Measurements from ENCODE around the gene SEC61A1. TPM values are rescaled to one million over a fixed set of nuclear protein-coding genes. Genes with fewer than 3 reads are reported as not detected.
A peak's percentile ranks its signal among the peaks of the same experiment; 100 is the strongest.

SEC61A1 gene
- total RNA-seq, 6 experiments from 2014 or later, result 120 to 187 (median 151) TPM

DNA sequence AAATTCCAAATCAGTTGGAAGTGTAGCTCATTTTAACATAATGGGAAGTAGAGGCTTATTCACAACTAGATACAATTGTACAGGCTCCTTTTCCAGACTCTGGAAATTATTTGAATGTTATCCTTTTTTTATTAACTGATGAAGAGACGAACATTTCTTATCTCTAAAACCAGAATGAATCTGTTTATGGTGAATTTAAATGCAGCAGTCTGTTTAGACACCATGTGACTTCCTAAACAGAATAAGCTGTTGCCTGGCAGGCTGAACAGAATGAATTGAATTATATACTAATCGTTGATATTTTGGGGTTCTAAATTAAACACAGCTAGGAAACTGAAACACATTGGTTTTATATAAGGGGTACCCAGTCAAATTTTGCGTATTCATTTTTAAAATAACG, 4.0 kb downstream of the SEC61A1 start:
- peaks cover 17 to 65% (median 39%) of the 10 kb centered on the region in 4 donors for H3K36me3 ChIP-seq
- peaks cover 0 to 31% (median 11%) of the 10 kb centered on the region in 4 donors for H3K4me1 ChIP-seq
- H3K9me3 ChIP-seq, result no peaks in the 10 kb centered on the region
- no peaks in the 10 kb centered on the region for H3K27me3 ChIP-seq
- intact Hi-C loops (cut with DNase I), result no loop called here
- no peak overlapping the region for H3K4me3 ChIP-seq
- no peak overlapping the region for H3K27ac ChIP-seq
- WGBS (ENCODE audit: insufficient coverage, low coverage, low lambda C conversion rate, missing lambda C conversion rate), result 82% methylated on average over 4 of the region's 4 CpGs
- ATAC-seq (no peak), DNase-seq (no peak)
- TF ChIP-seq, protein P1, sequence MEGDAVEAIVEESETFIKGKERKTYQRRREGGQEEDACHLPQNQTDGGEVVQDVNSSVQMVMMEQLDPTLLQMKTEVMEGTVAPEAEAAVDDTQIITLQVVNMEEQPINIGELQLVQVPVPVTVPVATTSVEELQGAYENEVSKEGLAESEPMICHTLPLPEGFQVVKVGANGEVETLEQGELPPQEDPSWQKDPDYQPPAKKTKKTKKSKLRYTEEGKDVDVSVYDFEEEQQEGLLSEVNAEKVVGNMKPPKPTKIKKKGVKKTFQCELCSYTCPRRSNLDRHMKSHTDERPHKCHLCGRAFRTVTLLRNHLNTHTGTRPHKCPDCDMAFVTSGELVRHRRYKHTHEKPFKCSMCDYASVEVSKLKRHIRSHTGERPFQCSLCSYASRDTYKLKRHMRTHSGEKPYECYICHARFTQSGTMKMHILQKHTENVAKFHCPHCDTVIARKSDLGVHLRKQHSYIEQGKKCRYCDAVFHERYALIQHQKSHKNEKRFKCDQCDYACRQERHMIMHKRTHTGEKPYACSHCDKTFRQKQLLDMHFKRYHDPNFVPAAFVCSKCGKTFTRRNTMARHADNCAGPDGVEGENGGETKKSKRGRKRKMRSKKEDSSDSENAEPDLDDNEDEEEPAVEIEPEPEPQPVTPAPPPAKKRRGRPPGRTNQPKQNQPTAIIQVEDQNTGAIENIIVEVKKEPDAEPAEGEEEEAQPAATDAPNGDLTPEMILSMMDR (IDR thresholded peaks at IDR 0.05), result no peak
- TF ChIP-seq POLR2A (IDR thresholded peaks at IDR 0.05), result no peak

DNA sequence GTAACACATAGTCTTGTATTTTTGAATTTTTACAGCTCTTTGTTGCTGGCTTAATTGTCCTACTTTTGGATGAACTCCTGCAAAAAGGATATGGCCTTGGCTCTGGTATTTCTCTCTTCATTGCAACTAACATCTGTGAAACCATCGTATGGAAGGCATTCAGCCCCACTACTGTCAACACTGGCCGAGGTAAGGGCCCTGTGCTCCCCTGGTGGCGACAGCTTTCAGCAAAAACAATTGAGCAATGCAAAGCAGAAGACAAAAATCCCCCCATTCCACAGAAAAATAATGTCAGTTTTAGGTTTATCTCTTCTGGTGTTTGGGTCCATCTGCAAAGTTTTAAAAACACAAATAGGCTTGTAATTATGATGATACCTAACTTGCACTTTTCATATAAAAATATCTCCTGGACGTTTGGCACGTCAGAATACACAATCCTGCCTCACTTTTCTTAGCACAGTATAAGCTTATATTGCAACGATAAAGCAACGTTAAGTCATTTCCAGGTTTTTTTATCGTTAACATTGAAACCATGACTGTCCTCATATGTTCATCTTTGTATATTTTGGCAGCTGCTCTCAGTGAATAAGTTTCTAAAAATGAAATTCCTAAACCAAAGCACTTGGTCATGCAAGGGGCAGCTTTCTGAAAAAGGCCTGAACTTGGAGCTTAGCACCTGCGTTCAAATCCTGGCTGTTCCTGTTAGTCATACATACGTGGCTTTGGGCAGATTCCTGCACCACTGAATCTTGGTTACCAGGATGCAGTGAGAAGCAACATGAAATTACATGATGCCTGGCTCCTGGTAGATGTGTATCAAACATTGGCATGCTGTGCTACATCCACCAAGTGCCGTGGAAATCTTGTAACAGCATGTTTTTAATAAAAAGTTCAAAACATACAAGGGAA, 8.5 kb downstream of the SEC61A1 start:
- DNase-seq (no peak), ATAC-seq (no peak)
- Histone ChIP-seq H3K27ac (no peak overlapping the region), H3K4me1 (peaks cover 0 to 2% (median 0%) of the 10 kb centered on the region in 4 donors), H3K9me3 (no peaks in the 10 kb centered on the region), H3K27me3 (no peaks in the 10 kb centered on the region), H3K4me3 (no peak overlapping the region), H3K36me3 (peaks cover 29 to 97% (median 66%) of the 10 kb centered on the region in 4 donors)
- intact Hi-C loops (cut with DNase I), result no loop called here
- TF ChIP-seq, protein P1 (IDR thresholded peaks at IDR 0.05), result no peak
- no peak for TF ChIP-seq POLR2A (IDR thresholded peaks at IDR 0.05)
- 66% methylated on average over 9 of the region's 11 CpGs for WGBS (ENCODE audit: insufficient coverage, low coverage, low lambda C conversion rate, missing lambda C conversion rate)

DNA sequence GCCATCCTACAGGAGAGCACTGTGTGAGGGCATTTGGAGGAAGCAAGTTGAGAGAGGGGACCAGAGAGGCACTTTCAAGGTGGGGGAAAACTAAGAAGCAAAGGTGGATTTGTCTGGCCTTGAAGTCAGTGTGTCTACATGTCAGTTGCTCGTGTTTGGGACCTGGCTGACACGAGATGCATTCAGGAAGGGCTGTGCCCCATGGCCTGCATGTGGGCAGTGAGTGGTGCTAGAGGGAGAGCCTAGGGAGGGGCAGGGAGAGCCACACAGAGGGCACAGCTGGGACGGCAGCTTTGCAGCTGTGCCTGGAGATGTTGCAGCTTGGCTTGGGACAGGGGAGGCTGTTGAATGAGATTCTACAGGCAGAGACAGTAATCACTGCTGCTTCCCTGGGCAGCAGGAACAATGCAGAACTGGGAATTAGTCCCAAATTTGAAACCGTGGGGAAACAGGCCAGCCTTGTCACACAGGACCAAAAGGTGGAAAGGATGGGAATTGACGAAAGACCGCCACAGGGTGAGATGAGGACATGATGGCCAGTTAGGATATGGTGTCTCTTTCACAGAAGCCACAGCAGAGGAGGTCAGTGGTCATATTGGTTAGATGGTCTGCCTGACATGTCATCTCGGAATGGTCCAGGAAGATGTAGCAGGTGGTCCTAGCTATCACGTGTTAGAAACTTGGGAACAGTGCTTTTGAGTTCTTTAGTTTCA, 10.0 kb downstream of the SEC61A1 start:
- no peak overlapping the region for H3K27ac ChIP-seq
- TF ChIP-seq POLR2A (IDR thresholded peaks at IDR 0.05), result no peak
- TF ChIP-seq, protein P1 (IDR thresholded peaks at IDR 0.05), result no peak
- DNase-seq (no peak), ATAC-seq (peak in 3 of 4 donors; percentile 10 to 34 (median 13))
- H3K27me3 ChIP-seq, result no peaks in the 10 kb centered on the region
- no peak overlapping the region for H3K4me3 ChIP-seq
- H3K4me1 ChIP-seq, result no peaks in the 10 kb centered on the region
- intact Hi-C loops (cut with DNase I), result no loop called here
- WGBS (ENCODE audit: insufficient coverage, low coverage, low lambda C conversion rate, missing lambda C conversion rate), result 62% methylated on average over 8 of the region's 8 CpGs
- no peaks in the 10 kb centered on the region for H3K9me3 ChIP-seq
- peaks cover 32 to 97% (median 73%) of the 10 kb centered on the region in 4 donors for H3K36me3 ChIP-seq

DNA sequence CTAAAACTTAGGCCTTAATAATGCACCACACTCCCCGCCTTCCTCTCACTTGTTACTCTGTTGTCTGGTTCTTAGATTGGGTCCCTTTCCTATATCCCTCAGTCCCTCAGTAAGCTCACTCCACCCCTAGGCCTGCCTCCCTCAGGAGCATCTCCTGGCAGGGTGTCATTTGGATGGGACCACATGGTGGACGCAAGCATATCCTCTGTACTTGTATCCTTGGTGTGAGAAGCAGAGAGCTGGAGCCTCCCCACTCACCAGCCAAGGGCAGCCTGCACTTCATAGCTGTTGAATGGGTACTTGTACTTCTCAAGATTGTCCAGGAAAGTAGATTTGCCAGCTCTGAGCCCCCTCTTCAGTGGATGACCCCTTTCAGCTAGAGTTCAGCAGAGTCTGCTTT, 11.6 kb downstream of the SEC61A1 start:
- H3K4me3 ChIP-seq, result no peak overlapping the region
- H3K36me3 ChIP-seq, result peaks cover 44 to 100% (median 74%) of the 10 kb centered on the region in 4 donors
- H3K27ac ChIP-seq, result no peak overlapping the region
- no peak for DNase-seq
- ATAC-seq, result no peak
- H3K27me3 ChIP-seq, result no peaks in the 10 kb centered on the region
- H3K9me3 ChIP-seq, result no peaks in the 10 kb centered on the region
- peaks cover 0 to 16% (median 7%) of the 10 kb centered on the region in 4 donors for H3K4me1 ChIP-seq
- WGBS (ENCODE audit: insufficient coverage, low coverage, low lambda C conversion rate, missing lambda C conversion rate), result 100% methylated on average over 1 of the region's 2 CpGs
- intact Hi-C loops (cut with DNase I), result no loop called here
- TF ChIP-seq, protein P1 (IDR thresholded peaks at IDR 0.05), result no peak
- TF ChIP-seq POLR2A (IDR thresholded peaks at IDR 0.05), result no peak
